G401 (cell line): ENCODE results near the gene AP5Z1. TPM values are rescaled to one million over a fixed set of nuclear protein-coding genes. Genes with fewer than 3 reads are reported as not detected.

Experiments used
- DNase-seq: peaks from one replicate; pipeline ENCODE4 v3.0.0-alpha.2; 2015; ENCODE audit warnings: low spot score
- in situ Hi-C: cut with HindIII; loops from 2 replicates; pipeline ENCODE4 v1.10.0; 2016; ENCODE audit warnings: low sequenced_read_pairs, mixed read lengths
- total RNA-seq: library from RNA; depleted of rRNA; stranded (reverse); fragments of >200 nt; shearing (Covaris generic); gene quantifications from 2 replicates; pipeline ENCODE4 v1.2.3, GENCODE V29; 2014

Gene AP5Z1
- total RNA-seq, 1 experiment from 2014 or later = 53.5 TPM

DNA sequence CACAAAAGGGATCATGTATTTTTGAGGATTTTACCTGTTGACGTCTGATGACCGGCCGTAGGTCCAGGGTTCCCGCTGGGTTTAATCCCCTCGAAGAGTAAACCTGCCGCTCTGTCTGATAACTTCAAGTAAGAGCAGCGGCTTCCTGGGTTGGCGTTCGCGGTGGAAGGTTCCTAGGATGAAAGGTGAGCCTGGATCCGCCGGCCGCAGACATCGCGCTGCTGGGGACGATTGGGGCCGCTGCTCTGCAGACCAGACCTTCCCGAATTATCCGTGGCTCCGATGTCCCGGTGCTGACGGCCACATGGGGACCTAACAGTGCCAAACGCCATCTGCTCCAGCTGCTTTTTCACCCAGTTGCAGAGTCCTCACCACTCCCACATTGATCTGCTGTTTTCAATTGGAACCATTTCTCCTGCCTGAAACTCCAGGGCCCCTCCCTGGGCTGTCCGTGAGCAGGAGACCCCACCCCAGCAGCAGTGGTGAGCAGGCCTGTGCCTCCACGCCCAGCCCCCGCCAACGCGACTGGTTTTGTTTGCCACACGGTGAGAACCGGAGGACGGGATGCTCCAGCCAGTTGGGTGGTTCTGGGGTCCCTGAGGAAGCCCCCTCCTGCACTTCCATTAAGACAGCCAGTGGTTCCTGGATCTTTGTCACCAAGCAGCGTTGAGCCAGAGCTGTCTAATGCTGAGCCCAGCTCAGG is 12.2 kb upstream of the AP5Z1 start:
- in situ Hi-C loops = no loop called here
- DNase-seq = no peak

DNA sequence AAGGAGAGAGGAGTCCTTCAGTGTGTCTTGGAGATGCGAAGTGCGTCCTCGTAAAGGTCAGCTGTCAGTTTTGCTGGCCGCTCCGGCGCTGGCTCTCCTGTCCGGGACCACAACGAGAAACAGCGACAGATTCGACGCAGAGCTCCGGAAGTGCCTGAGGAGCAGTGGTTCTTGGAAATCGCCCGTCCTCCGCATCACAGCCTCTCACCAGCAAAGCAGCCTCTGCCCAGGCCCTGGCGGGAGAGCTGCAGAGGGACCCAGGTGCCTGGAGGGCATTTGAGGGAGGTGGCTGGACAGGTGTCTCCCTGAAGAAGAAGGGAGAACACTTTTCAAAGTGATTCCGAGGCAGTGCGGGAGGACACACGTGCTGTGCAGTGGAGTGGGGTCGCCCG is 11.6 kb upstream of the AP5Z1 start:
- in situ Hi-C loops = no loop called here
- DNase-seq = no peak

DNA sequence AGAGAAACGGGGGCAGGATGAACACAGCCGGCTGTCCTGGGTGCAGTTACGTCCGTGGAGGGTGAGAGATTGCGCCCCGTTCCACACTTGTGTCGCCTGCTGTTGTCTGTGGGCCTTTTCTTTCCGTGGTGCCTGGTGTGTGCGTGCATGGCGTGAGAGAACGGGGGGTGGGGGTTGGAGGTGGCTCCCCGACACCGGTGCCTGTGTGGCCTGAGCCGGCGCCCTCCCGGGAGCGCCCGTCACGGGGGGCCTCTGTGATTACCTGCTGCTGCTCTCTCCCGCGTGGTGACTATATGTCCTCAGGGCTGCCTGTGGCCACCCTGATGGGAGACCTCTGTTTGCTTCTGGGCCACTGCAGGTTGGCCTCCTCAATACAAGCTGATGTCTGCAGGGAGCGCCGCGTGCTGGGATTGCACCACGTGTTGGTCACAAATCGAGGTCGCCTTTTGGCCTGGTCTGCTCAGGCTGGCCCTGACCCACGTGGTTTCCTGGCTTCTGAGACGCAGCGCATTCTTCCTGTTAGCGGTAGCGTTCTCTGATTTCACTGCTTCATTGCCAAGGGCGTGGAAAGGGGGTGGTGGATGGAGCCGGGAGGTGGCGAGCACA is 10.9 kb upstream of the AP5Z1 start:
- in situ Hi-C loops = no loop called here
- no peak for DNase-seq

DNA sequence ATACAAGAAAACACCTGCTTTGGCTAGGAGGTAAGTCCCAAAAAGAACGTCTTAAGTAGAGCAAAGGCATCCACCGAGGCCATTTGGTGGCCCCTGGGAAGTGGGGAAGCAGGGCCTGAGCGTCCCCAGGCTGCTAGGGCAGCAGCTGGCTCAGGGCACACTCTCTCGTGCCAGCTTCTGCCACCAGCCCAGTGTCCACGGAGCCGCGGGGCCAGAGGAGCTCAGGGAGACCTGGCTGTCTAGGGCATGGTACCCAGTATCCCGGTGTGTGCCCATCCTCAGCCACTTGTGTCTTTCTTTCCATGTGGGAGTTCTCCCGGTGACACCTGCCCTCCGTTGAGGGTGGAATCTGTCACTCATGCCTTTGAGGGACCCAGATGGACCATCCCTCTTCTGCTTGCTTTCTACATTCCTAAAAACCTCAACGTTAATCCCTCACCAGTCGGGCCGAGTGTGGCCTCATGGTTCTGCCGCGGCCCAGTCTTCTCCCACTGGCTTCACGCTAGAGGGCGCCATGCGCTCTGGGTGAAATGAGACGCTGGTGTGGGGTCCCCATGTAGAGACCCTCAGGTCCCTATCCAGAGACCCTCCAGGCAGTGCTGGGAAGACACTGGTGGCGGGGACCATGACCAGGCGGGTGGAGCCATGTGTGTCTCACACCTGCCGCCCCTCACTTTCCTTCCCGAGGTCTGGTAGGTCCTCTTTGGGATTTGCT is 9.5 kb upstream of the AP5Z1 start:
- DNase-seq = no peak

DNA sequence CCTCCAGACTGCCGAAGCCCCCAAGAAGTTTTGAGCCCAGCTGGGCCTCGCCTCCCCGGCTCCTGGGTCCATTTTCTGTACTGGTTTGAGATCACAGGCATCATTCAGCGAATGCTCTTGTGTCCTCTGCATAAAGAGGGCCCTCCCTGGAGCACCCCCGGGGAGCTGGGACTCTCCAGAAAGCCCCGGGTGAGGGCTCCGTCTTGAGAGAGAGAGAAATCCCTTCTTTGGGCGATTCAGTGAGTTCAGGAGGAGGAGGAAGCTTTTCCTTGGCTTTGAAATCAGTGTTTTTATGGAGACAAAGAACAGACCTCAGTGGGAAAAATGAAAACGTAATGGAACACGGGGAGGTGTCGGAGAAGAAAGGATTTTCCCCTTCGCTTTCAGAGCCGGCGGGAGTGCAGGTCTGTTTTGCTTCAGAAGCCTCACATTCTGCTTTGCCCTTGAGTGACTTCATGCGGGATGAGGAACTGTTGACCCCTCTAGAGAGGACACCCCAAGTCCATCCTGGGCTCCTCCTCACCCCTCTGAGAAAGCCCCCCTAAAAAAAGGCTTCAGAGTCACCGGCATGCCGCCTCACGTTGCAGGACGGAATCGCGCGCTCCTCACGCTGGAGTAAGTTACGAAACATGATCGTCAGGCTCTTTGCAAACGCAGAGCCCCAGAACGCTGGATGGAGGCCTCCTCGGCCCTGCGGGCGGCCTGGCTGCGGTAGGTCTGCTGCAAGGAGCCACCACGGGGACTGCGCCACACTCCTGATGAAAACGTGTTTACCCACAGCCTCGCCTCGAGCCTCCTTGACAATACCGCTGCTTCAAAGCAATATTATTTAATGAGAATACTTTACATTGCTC is 8.5 kb upstream of the AP5Z1 start:
- in situ Hi-C loops = no loop called here
- no peak for DNase-seq

More for the DNA sequence above, 9.5 kb upstream of the AP5Z1 start:
- in situ Hi-C loops = no loop called here

DNA sequence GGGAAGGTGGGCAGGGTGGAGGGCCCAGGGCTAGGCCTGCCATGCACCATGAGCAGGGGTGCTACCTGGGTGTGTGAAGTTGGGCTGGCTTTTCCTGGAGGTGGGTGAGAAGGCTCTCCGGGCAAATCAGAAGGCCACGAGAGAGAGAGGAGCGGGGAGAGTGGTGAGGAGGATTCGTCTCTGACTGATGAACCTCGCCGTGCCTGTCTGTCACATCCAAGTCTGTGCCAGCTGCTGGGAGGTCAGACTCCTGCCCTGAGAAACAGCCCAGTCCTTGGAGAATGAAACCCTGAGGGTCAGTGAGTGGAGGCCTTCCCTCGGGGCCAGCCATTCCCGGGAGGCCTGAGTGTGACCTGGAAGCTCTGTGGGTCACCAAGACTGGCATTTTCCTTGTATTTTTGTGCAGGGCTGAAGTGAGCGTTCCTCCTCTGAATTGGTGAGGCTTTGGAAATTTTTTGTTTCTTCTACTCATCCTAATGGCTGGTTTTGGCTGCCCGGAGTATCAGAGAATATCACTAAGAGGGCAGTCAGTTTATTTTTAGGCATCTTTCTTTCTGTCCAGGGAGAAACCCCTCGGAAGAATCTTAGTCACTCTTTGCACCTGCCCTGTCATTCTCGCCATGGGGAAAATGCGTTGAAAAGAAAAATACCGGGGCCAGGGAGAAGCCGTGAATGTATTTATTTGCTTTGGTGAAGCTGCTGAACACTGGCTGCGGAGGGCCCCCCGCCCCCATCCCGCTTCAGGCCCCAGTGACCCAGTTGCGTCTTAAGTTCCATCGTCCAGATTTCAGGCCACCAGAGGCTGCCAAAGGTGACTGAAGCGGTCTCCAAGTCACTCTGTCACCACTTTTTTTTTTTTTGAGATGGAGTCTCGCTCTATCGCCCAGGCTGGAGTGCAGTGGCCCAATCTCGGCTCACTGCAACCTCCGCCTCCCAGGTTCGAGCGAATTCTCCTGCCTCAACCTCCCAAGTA is 6.5 kb upstream of the AP5Z1 start:
- no peak for DNase-seq
- in situ Hi-C loops = no loop called here

DNA sequence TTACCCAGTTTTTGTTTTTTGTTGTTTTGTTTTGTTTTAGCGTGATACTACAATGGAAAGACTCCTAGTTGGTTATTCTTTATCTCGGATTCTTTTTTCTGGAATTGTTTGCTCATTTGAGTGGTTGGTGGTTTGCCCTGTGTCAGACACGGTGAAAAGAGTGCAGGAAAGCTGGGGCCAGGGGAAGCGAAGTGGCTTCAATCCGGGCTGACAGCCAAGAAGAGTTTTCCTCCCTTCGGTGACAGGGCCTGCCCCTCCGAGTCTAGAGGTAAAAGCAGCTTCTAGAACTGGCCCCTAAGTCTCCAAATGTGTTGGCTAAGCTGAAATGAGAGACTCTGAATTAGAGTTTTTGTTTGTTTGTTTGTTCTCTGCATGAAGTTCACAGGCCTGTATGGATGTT is 5.7 kb upstream of the AP5Z1 start:
- no peak for DNase-seq
- in situ Hi-C loops = no loop called here

DNA sequence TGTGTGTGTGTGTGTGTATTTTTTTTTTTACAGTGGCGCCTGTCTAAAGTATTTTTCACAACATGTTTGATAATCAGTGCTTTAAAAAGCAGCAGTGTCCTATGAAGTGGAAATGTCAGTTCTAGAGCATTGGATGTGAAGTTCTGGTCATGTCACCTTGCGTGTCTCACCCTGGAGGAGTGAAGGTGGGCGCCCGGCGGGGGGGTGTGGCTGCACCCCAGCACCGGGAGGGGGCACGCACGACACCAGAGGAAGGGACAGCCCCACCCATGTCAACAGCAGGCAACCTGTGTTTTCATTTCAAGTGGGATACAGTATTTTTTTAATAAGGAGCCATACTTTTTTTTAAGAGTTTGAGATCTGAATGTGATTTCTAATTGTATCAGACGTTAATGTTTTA is 4.5 kb upstream of the AP5Z1 start:
- in situ Hi-C loops = no loop called here

DNA sequence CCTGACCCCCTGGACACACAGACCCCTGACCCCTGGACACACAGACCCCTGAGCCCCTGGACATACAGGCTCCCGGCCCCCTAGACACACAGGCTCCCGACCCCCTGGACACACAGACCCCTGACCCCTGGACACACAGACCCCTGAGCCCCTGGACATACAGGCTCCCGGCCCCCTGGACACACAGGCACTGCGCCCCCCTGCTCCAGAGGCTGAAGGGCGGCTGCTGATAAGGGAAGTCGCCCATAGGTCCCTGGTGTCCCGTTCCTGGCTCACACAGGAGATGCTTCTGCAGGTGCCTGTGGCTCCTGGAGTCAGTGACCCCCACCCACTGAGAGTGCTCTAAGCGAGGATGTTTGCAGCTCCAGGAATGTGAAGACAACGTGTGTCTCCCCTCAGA is 3.7 kb upstream of the AP5Z1 start:
- in situ Hi-C loops = no loop called here
- no peak for DNase-seq

More for the DNA sequence above, 4.5 kb upstream of the AP5Z1 start:
- DNase-seq = no peak

DNA sequence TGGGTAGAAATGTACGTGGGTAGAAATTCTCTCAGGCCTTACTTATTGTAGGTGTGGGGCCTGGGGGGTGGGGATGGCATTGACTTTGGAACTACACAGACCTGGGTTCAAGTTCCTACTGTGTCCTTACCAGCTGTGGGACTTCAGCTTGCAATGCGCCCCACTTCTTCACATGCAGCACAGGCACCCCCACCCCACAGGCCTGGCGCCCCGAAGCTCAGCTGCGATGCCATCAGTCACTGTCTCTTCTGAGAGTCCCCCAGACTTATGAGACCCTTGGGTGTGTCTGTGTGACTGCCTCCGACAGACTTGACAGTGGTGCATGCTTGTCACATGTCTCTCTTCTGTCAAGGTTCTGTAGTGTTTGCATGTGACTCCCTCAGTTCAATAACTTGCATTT is 3.1 kb upstream of the AP5Z1 start:
- no peak for DNase-seq
- in situ Hi-C loops = no loop called here

DNA sequence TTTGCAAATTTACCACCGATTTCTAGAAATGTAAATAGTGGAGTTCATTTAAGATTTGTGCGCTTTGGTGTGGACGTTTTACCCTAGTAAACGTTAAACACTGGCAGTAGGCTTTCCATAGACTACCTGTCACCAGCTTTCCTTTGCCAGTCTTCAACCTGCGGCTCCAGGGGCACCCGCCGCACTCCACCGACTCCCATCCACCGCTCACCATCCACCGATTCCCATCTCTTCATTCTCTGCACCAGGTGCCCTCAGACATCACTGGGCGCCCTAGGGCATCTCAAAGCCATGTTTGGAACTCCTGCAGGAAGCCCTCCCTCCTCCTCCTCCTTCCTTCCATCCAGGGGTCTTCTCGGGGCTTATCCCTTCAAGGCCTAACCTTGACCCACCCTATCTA is 1.4 kb upstream of the AP5Z1 start:
- in situ Hi-C loops = no loop called here
- DNase-seq = no peak

DNA sequence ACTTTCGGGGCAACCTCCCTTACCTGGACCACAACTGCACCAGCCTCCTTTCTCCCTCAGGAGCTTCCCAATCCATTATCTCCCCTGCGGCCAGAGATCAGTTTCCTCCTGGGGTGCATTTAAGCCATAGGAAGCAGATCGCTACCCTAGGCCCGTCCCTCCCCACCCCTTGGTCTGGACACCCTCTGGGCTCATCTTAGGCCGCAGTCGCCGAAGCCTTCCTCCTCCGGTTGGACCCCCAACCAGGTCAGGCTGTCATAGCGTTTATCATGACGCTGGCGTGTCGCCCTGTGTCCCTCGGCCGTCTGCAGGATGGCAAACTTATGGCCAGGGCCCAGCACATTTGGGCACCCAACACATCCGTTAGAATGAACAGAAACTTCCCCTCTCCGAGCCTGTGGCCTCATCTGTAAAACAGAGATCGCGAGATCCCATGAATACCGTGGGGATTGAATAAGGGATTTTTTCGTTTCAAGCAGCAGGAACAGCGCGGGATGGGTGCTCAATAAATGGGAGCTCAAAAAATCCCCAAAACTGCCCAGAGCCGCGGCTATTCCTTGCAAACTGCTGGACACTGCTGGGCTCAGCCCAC is 669 bp upstream of the AP5Z1 start:
- DNase-seq = no peak
- in situ Hi-C loops = no loop called here

DNA sequence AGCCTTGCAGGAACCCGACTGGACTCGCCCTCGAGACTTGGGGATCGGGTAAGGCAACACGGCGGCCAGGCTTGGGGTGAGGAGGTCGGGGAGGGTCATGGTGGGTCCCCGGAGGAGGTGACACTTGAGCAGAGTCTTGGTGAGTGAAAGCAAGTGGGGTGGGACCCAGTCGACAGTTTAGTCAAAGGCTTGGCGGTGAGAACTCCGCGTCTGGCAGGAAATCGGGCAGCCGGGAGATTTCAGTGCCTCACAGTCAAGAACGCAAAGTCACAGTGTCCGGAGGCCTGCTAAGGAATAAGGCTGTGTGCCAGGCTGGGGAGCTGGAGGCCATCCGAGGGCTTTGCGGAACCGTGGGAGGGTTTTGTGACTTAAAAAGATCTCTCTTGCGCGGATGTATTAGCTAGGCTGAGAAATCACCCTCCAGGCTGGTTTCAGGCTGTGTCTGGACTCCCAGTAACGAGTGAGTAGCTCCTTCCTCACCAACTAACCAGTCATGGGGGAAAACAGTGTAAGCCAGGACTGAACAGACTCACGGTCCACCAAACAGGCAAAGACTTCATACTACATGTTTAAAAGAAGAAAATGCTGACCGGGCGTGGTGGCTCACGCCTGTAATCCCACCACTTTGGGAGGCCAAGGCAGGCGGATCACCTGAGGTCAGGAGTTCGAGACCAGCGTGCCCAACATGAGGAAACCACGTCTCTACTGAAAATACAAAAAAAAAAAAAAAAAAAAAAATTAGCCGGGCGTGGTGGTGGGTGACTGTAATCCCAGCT is 613 bp downstream of the AP5Z1 start:
- in situ Hi-C loops = no loop called here
- DNase-seq = peak; percentile 38

DNA sequence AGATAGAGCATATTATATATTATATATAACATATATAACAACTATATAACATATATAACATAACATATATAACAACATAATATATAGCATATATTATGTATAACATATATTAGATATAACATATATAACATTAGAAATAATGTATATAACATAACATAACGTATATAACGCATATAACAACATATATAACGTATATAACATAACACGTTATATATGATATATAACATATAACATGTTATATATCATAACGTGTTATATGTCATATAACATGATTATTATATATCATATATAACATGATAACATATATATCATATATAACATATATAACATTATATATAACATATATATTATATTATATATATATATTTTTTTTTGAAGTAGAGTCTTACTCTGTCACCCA is 3.7 kb downstream of the AP5Z1 start:
- in situ Hi-C loops = no loop called here
- DNase-seq = no peak

DNA sequence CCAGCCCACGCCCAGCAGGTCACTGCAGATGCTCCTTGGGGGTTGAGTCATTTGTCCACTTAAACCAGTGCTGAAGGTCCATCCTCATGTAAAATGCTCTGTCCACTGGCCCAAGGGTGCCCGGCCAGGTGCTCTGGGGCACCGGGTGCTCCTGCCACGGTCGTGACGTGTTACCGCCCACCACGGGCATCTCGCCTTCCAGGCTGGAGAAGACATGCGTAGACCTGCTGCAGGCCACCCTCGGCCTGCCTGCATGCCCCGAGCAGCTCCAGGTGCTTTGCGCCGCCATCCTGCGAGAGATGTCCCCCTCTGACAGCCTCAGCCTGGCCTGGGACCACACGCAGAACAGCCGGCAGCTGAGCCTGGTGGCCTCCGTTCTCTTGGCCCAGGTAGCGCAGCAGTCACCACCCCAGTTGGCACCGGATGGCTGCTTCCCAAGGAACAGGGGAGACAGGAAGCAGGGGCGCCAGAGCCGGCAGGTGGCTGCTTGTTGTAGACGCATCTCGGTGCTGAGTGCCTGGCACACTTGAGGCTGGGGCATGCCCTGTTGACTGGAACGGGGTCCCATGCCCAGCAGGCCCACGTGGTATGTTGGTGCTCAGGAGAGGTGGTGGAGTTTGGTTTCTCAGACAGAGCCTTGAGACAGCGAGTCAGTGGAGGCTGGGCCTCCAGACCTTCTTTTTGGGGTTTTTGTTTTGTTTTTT is 6.1 kb downstream of the AP5Z1 start:
- in situ Hi-C loops = no loop called here

DNA sequence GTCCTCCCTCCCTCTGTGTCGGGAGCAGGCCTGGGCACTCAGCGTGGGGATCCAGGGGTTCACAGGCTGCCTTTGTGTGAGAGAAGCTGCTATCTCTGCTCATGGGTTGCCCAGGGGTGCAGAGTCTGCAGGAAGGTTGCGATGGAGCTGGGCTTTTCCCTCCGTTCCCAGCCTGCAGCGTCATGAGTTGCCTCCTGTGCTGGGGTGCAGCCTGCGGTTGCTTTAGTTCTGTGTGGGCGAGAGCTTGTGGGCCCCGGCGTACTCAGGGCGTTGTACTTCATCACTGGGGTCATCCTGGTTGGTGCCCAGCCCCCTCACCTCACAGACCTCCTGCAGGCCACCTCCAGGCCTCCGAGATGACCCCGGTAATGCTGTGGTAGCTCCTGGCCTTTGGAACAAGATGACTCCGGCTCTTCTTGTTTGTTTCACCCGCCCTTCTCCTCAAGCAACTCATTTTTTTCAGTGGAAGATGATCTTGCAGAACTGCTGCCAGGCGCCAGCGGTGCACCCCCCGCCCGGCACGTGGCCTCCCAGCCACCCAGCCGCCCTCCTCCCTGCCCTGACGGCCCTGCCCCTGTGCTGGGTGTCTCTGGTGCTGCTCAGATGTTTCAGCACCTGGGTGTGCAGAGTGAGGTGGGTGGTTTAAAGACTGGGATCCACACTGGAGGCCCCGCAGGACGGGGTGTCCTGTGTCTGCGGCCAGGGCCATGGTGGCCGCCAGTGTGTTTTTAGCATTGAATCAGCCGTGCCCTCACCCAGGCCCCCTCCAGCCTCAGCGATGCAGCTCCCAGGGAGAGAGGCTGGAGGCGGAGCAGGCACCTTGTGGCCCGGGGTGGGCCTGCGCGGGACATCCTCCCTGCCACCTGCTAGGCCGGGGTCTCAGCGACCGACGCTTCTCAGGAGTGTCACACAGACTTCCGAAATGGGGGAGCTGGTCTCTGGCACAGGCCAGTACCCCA is 7.2 kb downstream of the AP5Z1 start:
- no peak for DNase-seq
- in situ Hi-C loops = no loop called here

More for the DNA sequence above, 6.1 kb downstream of the AP5Z1 start:
- no peak for DNase-seq
